WTC11 (cell line): ENCODE data around the gene ZBTB47. TPM values are rescaled to one million over a fixed set of nuclear protein-coding genes. Genes with fewer than 3 reads are reported as not detected.

Experiments used
- ATAC-seq: fragments of 200-7000 bp; cut with Tn5 transposase; 2 replicates; pipeline ENCODE4 v1.10.0; 2021; ENCODE audit warnings: mild to moderate bottlenecking, moderate library complexity
- CTCF ChIA-PET: fragments of 300-600 bp; sonication (Branson Sonifier 250); formaldehyde crosslinking; loops from one replicate; lab custom pipeline; 2021; ENCODE audit warnings: antibody characterized with exemption; lab: Charles Lee
- POLR2A ChIA-PET: fragments of 350-600 bp; sonication (Branson Sonifier 250); formaldehyde crosslinking; loops from one replicate; lab custom pipeline; 2021; ENCODE audit warnings: antibody characterized with exemption; lab: Charles Lee
- DNase-seq: peaks from one replicate; pipeline ENCODE4 v3.0.0; 2021; ENCODE audit warnings: low spot score
- H3K27ac Mint-ChIP-seq: 2 replicates; pipeline ENCODE4 v1.8.0; 2021; ENCODE audit warnings: mixed read lengths
- H3K27me3 Mint-ChIP-seq: 2 replicates; pipeline ENCODE4 v1.8.0; 2021; ENCODE audit warnings: low read depth, mild to moderate bottlenecking, moderate library complexity, mixed read lengths
- H3K36me3 Mint-ChIP-seq: 2 replicates; pipeline ENCODE4 v1.8.0; 2021; ENCODE audit warnings: mixed read lengths
- H3K4me1 Mint-ChIP-seq: 2 replicates; pipeline ENCODE4 v1.8.0; 2022; ENCODE audit warnings: mixed read lengths
- H3K4me3 Mint-ChIP-seq: 2 replicates; pipeline ENCODE4 v1.8.0; 2021; ENCODE audit warnings: mild to moderate bottlenecking, moderate library complexity, mixed read lengths
- H3K9me3 Mint-ChIP-seq: 2 replicates; pipeline ENCODE4 v1.8.0; 2021; ENCODE audit warnings: mixed read lengths
- IRF2 ChIP-seq: sonication (generic); formaldehyde crosslinking; IDR thresholded peaks from 2 replicates; pipeline ENCODE4 v1.8.0; 2022; ENCODE audit warnings: low read depth, missing genetic modification reagents, borderline replicate concordance
- OVOL2 ChIP-seq: fragments of 250-450 bp; sonication (Bioruptor Pico); IDR thresholded peaks from 2 replicates; pipeline ENCODE4 v1.9.0; 2021; ENCODE audit warnings: mild to moderate bottlenecking, borderline replicate concordance
- ZNF138 ChIP-seq: sonication (generic); formaldehyde crosslinking; conservative IDR thresholded peaks from 2 replicates; pipeline ENCODE4 v1.8.1; 2022; ENCODE audit warnings: mild to moderate bottlenecking, moderate library complexity, missing genetic modification reagents
- ZNF317 ChIP-seq: sonication (generic); formaldehyde crosslinking; IDR thresholded peaks from 2 replicates; pipeline ENCODE4 v1.8.1; 2023; ENCODE audit warnings: low read depth, mild to moderate bottlenecking, moderate library complexity, missing genetic modification reagents, borderline replicate concordance
- ZNF396 ChIP-seq: fragments of 250-450 bp; sonication (Bioruptor Pico); IDR thresholded peaks from 2 replicates; pipeline ENCODE4 v1.8.0; 2021; ENCODE audit warnings: mild to moderate bottlenecking, moderate library complexity, borderline replicate concordance
- ZNF671 ChIP-seq: fragments of 250-450 bp; sonication (Bioruptor Pico); IDR thresholded peaks from 2 replicates; pipeline ENCODE4 v1.8.0; 2021; ENCODE audit warnings: mild to moderate bottlenecking
- total RNA-seq: library from RNA; stranded (reverse); gene quantifications from 3 replicates; pipeline ENCODE4 v1.2.3, GENCODE V29; 2021
- TF ChIP-seq, protein P1 (sequence below): sonication (generic); formaldehyde crosslinking; IDR thresholded peaks from 2 replicates; pipeline ENCODE4 v1.8.0; 2022; ENCODE audit warnings: missing genetic modification reagents
- TF ChIP-seq, protein P2 (sequence below): sonication (generic); formaldehyde crosslinking; IDR thresholded peaks from 2 replicates; pipeline ENCODE4 v1.8.1; 2022; ENCODE audit warnings: low read depth, missing genetic modification reagents, borderline replicate concordance
- TF ChIP-seq, protein P3 (sequence below): sonication (generic); formaldehyde crosslinking; IDR thresholded peaks from 2 replicates; pipeline ENCODE4 v1.8.0; 2022; ENCODE audit warnings: mild to moderate bottlenecking, missing genetic modification reagents
- TF ChIP-seq, protein P4 (sequence below): fragments of 250-450 bp; sonication (Bioruptor Pico); conservative IDR thresholded peaks from 2 replicates; pipeline ENCODE4 v1.9.0; 2021; ENCODE audit warnings: mild to moderate bottlenecking

Gene ZBTB47
- total RNA-seq, 1 experiment from 2014 or later, result 5.2 TPM

DNA sequence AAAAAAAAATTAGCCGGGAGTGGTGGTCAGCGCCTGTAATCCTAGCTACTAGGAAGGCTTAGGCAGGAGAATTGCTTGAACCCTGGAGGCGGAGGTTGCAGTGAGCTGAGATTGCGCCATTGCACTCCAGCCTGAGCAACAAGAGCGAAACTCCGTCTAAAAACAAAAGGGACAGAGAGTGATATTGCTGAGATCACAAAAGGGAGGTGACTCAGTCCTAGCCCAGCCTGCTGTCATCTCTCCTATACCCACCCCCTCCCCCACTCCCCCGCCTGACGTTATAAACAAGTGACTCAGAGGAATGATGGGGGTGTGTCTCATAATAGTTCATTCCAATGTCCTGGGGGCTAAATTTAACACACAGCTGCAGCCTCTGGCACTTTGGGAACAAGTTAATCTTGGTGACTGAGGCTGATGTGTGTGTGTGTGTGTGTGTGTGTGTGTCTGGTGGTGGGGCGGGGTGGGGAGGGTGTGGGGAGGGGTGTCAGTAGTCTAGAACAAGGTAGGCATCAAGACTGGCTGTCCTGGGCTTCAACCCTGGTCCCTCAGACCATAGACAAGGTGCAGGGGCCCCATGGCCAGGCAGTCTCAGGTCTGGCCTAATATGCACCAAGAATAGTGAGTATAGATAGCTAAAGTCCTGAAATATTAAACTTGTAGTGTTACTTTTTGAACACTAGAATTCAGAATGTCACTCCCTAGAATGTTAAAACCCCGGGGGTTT lies 30.5 kb downstream of the ZBTB47 start (continued):
- TF ChIP-seq, protein P1, sequence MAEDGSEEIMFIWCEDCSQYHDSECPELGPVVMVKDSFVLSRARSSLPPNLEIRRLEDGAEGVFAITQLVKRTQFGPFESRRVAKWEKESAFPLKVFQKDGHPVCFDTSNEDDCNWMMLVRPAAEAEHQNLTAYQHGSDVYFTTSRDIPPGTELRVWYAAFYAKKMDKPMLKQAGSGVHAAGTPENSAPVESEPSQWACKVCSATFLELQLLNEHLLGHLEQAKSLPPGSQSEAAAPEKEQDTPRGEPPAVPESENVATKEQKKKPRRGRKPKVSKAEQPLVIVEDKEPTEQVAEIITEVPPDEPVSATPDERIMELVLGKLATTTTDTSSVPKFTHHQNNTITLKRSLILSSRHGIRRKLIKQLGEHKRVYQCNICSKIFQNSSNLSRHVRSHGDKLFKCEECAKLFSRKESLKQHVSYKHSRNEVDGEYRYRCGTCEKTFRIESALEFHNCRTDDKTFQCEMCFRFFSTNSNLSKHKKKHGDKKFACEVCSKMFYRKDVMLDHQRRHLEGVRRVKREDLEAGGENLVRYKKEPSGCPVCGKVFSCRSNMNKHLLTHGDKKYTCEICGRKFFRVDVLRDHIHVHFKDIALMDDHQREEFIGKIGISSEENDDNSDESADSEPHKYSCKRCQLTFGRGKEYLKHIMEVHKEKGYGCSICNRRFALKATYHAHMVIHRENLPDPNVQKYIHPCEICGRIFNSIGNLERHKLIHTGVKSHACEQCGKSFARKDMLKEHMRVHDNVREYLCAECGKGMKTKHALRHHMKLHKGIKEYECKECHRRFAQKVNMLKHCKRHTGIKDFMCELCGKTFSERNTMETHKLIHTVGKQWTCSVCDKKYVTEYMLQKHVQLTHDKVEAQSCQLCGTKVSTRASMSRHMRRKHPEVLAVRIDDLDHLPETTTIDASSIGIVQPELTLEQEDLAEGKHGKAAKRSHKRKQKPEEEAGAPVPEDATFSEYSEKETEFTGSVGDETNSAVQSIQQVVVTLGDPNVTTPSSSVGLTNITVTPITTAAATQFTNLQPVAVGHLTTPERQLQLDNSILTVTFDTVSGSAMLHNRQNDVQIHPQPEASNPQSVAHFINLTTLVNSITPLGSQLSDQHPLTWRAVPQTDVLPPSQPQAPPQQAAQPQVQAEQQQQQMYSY (CRISPR knock-in tag), result no peak

DNA sequence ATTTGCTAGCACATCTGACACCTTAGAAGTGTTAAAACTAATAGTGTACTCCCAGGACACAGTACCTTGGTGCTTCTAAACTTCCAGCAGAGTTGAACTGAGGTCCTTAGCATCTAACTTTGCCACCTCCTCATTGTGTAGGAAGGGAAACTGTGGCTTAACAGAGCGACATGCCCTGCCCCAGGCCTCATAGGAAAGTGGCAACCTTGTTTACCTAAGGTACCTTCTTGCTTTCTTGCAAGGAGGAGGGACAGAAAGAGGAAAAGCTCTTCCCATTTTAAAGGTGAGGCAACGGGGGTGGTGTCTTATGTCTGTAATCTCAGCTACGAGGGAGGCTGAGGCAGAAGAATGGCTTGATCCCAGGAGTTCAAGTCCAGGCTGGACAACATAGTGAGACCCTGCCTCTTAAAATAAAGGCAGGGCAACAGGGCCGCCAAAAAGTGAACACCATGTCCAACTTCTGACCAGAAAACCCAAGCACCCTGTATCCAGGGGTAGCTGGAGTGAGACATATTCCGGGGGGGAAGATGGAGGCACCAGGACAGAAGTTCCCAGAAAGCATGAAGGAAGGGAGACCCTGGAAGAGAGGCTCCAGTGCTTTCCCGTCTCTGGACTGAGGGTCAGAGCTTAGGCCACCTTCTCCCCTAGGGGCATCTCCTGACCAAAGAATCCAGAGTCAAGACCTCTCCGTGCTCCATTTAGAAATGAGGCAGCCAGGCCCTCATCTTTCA lies 31.3 kb downstream of the ZBTB47 start:
- ChIA-PET CTCF (interaction anchor here (0.7 to 1.2 kb wide), 2 partner anchors 15 to 71 kb away, joined by 3 to 4 read pairs; no protein-coding TSS in a partner anchor), POLR2A (no interaction called here)
- no peak overlapping the region for H3K4me3 Mint-ChIP-seq
- H3K36me3 Mint-ChIP-seq, result no peaks in the 10 kb centered on the region
- TF ChIP-seq OVOL2 (CRISPR knock-in tag) (no peak), ZNF317 (CRISPR knock-in tag) (no peak), ZNF671 (CRISPR knock-in tag) (no peak), ZNF138 (no peak)
- TF ChIP-seq, protein P2, sequence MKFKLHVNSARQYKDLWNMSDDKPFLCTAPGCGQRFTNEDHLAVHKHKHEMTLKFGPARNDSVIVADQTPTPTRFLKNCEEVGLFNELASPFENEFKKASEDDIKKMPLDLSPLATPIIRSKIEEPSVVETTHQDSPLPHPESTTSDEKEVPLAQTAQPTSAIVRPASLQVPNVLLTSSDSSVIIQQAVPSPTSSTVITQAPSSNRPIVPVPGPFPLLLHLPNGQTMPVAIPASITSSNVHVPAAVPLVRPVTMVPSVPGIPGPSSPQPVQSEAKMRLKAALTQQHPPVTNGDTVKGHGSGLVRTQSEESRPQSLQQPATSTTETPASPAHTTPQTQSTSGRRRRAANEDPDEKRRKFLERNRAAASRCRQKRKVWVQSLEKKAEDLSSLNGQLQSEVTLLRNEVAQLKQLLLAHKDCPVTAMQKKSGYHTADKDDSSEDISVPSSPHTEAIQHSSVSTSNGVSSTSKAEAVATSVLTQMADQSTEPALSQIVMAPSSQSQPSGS (CRISPR knock-in tag), result no peak
- TF ChIP-seq, protein P3, sequence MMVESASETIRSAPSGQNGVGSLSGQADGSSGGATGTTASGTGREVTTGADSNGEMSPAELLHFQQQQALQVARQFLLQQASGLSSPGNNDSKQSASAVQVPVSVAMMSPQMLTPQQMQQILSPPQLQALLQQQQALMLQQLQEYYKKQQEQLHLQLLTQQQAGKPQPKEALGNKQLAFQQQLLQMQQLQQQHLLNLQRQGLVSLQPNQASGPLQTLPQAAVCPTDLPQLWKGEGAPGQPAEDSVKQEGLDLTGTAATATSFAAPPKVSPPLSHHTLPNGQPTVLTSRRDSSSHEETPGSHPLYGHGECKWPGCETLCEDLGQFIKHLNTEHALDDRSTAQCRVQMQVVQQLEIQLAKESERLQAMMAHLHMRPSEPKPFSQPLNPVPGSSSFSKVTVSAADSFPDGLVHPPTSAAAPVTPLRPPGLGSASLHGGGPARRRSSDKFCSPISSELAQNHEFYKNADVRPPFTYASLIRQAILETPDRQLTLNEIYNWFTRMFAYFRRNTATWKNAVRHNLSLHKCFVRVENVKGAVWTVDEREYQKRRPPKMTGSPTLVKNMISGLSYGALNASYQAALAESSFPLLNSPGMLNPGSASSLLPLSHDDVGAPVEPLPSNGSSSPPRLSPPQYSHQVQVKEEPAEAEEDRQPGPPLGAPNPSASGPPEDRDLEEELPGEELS (CRISPR knock-in tag), result no peak
- DNase-seq (no peak), ATAC-seq (no peak)
- H3K27me3 Mint-ChIP-seq, result no peaks in the 10 kb centered on the region; the same call in none of the 2 replicates
- H3K27ac Mint-ChIP-seq, result no peak overlapping the region
- H3K4me1 Mint-ChIP-seq, result peaks cover 15% of the 10 kb centered on the region
- H3K9me3 Mint-ChIP-seq, result no peaks in the 10 kb centered on the region

DNA sequence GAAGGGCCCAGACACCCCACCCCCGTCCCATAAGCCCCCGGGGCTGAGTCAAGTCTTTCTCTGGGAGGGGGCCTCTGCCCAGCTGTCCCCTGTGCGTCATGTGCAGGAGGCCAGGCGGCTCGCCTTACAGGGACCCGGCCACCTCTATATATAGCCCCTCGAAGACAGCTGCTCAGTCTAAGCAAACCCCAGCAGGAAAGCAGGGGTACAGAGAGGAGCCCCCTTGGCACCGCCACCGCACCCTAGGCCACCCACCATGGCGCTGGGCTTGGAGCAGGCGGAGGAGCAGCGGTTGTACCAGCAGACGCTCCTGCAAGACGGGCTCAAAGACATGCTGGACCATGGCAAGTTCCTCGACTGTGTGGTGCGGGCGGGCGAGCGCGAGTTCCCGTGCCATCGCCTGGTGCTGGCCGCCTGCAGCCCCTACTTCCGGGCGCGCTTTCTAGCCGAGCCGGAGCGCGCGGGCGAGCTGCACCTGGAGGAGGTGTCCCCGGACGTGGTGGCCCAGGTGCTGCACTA lies 31.9 kb downstream of the ZBTB47 start, which contains the start of gene KLHL40:
Gene KLHL40 (plus strand): TSS at position 175 of the 519 bp plus-strand sequence. CDS start 82 bp downstream, at position 257.
- no peak for DNase-seq
- Mint-ChIP-seq H3K4me1 (peaks cover 18% of the 10 kb centered on the region), H3K27ac (no peak within 1 kb of the TSS), H3K36me3 (no peaks in the 10 kb centered on the region), H3K27me3 (peaks cover under 1% of the 10 kb centered on the region), H3K9me3 (no peaks in the 10 kb centered on the region), H3K4me3 (no peak within 1 kb of the TSS)
- no peak for ATAC-seq
- ChIA-PET POLR2A (no interaction called here), CTCF (interaction anchor here (1.2 kb wide), 1 partner anchor 70 kb away, joined by 3 read pairs; no protein-coding TSS in a partner anchor)
- TF ChIP-seq ZNF396 (CRISPR knock-in tag) (no peak), IRF2 (CRISPR knock-in tag) (no peak)
- TF ChIP-seq, protein P4, sequence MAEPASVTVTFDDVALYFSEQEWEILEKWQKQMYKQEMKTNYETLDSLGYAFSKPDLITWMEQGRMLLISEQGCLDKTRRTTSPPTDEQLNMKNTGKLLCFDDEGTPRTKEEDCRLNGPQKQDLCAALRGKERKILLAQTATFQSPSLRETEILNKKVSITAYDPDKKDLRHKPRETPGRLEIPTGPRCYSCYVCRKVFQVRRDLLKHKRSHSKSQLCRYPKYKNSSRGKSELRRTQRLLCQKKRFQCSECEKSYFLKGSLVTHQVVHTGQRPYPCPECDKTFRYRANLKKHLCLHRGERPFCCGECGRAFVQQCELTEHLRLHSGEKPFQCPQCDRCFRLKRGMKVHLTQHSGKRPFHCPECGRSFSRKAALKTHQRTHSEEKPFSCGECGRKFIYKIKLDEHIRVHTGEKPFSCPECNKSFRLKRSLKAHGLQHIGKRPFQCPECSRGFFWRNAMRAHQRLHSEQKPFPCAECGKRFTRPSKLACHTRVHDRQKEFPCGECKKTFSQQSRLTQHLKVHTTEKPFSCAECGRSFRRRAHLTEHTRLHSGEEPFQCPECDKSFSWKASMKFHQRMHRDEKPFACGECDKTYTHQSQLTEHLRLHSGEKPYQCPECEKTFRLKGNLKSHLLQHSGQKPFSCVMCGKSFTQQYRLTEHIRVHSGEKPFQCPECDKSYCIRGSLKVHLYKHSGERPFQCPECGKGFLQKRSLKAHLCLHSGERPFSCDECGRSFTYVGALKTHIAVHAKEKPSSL (CRISPR knock-in tag), result no peak
